ENCODE results near the gene IL1RAPL2. TPM values are rescaled to one million over a fixed set of nuclear protein-coding genes. Genes with fewer than 3 reads are reported as not detected.

IL1RAPL2 gene
- polyA plus RNA-seq, 3 donors = not detected

DNA sequence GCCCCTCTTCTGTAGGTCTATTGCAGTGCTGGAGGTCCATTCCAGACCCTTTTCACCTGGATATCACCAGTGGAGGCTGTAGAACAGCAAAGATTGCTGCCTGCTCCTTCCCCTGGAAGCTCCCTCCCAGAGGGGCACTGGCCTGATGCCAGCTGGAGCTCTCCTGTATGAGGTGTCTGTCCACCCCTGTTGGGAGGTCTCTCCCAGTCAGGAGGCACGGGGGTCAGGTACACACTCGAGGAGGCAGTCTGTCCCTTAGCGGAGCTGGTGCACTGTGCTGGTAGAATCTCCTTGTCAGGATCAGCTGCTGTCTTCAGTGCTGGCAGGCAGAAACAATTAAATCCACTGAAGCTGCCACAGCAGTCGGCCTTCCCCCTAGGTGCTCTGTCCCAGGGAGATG is 276.6 kb downstream of the IL1RAPL2 start:
- Histone ChIP-seq H4K20me1 (ENCODE audit: insufficient read depth, low read length) (no peaks in the 10 kb centered on the region), H3K4me2 (replicated peaks; ENCODE audit: extremely low read depth, low read length, poor library complexity, severe bottlenecking) (no peak overlapping the region), H3K79me2 (ENCODE audit: insufficient read depth, low read length) (no peaks in the 10 kb centered on the region), H3K9ac (ENCODE audit: insufficient read depth, low read length, poor library complexity, severe bottlenecking) (no peak overlapping the region), H3K36me3 (replicated peaks in 1 of 2; ENCODE audit: control insufficient read depth in 1 of 2, insufficient read depth in 2 of 2, low read length in 2 of 2) (no peaks in the 10 kb centered on the region), H2AFZ (ENCODE audit: insufficient read depth, low read depth, low read length, poor library complexity, severe bottlenecking) (no peak overlapping the region), H3K9me3 (replicated peaks in 1 of 2; ENCODE audit: control insufficient read depth in 1 of 2, insufficient read depth in 1 of 2, low read length in 2 of 2) (no peaks in the 10 kb centered on the region), H3K4me1 (ENCODE audit: control insufficient read depth in 1 of 2, insufficient read depth in 2 of 2, low read length in 2 of 2) (no peaks in the 10 kb centered on the region), H3K27ac (ENCODE audit: low read depth in 1 of 2, low read length in 2 of 2) (no peak overlapping the region), H3K4me3 (replicated peaks in 1 of 3; ENCODE audit: low read depth in 2 of 3, low read length in 3 of 3) (no peak overlapping the region), H3K27me3 (ENCODE audit: control insufficient read depth in 2 of 2, insufficient read depth in 2 of 2, low read length in 2 of 2) (no peaks in the 10 kb centered on the region)
- intact Hi-C loops (cut with micrococcal nuclease) = no loop called here
- Mint-ChIP-seq H3K27me3 (ENCODE audit: low read depth in 3 of 3) (peaks cover 0 to 2% (median 1%) of the 10 kb centered on the region in 3 donors), H3K27ac (no peak overlapping the region), H3K4me1 (no peaks in the 10 kb centered on the region), H3K9me3 (peaks cover 0 to 8% (median 5%) of the 10 kb centered on the region in 7 donors), H3K4me3 (no peak overlapping the region), H3K36me3 (no peaks in the 10 kb centered on the region)
- no peak for DNase-seq
- TF ChIP-seq, protein P1, sequence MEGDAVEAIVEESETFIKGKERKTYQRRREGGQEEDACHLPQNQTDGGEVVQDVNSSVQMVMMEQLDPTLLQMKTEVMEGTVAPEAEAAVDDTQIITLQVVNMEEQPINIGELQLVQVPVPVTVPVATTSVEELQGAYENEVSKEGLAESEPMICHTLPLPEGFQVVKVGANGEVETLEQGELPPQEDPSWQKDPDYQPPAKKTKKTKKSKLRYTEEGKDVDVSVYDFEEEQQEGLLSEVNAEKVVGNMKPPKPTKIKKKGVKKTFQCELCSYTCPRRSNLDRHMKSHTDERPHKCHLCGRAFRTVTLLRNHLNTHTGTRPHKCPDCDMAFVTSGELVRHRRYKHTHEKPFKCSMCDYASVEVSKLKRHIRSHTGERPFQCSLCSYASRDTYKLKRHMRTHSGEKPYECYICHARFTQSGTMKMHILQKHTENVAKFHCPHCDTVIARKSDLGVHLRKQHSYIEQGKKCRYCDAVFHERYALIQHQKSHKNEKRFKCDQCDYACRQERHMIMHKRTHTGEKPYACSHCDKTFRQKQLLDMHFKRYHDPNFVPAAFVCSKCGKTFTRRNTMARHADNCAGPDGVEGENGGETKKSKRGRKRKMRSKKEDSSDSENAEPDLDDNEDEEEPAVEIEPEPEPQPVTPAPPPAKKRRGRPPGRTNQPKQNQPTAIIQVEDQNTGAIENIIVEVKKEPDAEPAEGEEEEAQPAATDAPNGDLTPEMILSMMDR (IDR thresholded peaks at IDR 0.05) = no peak
- WGBS (ENCODE audit: insufficient coverage) = 86% methylated on average over 3 of the region's 4 CpGs

DNA sequence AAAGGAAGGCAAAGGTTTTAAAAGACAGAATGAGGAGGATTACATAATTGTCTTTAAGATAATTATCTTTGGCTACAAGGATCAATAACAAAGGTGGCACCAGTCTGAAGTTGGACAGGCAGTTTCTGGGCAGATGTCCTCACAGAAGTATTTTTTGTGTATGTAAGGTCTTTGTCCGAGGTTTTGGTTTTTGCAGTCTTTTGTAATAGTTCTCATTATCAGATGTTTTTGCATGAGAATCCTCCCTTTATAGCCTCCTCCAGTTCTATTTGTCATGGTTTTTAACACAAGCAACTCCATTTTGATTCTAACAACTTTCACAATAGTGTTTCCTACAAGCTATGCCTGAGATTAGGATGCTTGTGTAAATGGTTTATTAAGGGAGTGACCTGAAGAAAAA is 286.2 kb downstream of the IL1RAPL2 start:
- Mint-ChIP-seq H3K4me1 (no peaks in the 10 kb centered on the region), H3K36me3 (no peaks in the 10 kb centered on the region), H3K27me3 (ENCODE audit: low read depth in 3 of 3) (peaks cover 0 to 3% (median 2%) of the 10 kb centered on the region in 3 donors), H3K9me3 (peaks cover 0 to 1% (median 0%) of the 10 kb centered on the region in 7 donors), H3K27ac (no peak overlapping the region), H3K4me3 (no peak overlapping the region)
- no peaks in the 10 kb centered on the region for H4K20me1 ChIP-seq (ENCODE audit: insufficient read depth, low read length)
- TF ChIP-seq, protein P1 (IDR thresholded peaks at IDR 0.05) = no peak
- DNase-seq = no peak
- H3K9me3 ChIP-seq (replicated peaks in 1 of 2; ENCODE audit: control insufficient read depth in 1 of 2, insufficient read depth in 1 of 2, low read length in 2 of 2) = no peaks in the 10 kb centered on the region
- H3K36me3 ChIP-seq (replicated peaks in 1 of 2; ENCODE audit: control insufficient read depth in 1 of 2, insufficient read depth in 2 of 2, low read length in 2 of 2) = no peaks in the 10 kb centered on the region
- H3K4me1 ChIP-seq (ENCODE audit: control insufficient read depth in 1 of 2, insufficient read depth in 2 of 2, low read length in 2 of 2) = no peaks in the 10 kb centered on the region
- H3K27me3 ChIP-seq (ENCODE audit: control insufficient read depth in 2 of 2, insufficient read depth in 2 of 2, low read length in 2 of 2) = no peaks in the 10 kb centered on the region
- WGBS (ENCODE audit: insufficient coverage) = no CpG with 5 or more reads among the region's 1 CpG
- H2AFZ ChIP-seq (ENCODE audit: insufficient read depth, low read depth, low read length, poor library complexity, severe bottlenecking) = no peak overlapping the region
- H3K27ac ChIP-seq (ENCODE audit: low read depth in 1 of 2, low read length in 2 of 2) = no peak overlapping the region
- H3K79me2 ChIP-seq (ENCODE audit: insufficient read depth, low read length) = no peaks in the 10 kb centered on the region
- no peak overlapping the region for H3K4me2 ChIP-seq (replicated peaks; ENCODE audit: extremely low read depth, low read length, poor library complexity, severe bottlenecking)
- no peak overlapping the region for H3K4me3 ChIP-seq (replicated peaks in 1 of 3; ENCODE audit: low read depth in 2 of 3, low read length in 3 of 3)
- H3K9ac ChIP-seq (ENCODE audit: insufficient read depth, low read length, poor library complexity, severe bottlenecking) = no peak overlapping the region
- intact Hi-C loops (cut with micrococcal nuclease) = no loop called here
